Measurements from ENCODE around the gene PTPRN2.

The PTPRN2 gene

DNA sequence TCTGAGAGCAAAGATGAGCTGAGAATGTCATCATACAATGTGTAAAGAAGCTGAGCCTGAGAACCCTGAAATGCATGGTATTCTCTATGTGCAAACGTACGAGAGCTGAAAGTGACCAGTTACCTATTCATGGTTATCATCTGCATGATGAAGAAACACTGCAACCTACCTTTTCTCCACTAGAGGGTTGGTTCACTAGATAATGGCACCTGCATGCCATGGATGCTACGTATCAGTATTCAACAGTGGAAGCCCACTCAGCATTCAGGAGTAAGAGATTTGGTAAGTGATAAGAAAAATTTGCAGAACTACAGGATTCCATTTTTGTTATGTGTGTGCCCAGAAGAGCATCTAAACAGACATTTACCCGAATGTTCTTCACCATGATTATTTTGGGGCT lies 145.4 kb downstream of the PTPRN2 start:
- Histone ChIP-seq H3K27me3 (ENCODE audit: control insufficient read depth, insufficient read depth, low read length) (no peaks in the 10 kb centered on the region), H3K4me1 (no peaks in the 10 kb centered on the region), H3K9ac (no peak overlapping the region), H3K9me3 (ENCODE audit: control insufficient read depth, low read length) (no peaks in the 10 kb centered on the region), H2AFZ (no peak overlapping the region), H3K79me2 (peaks cover 3% of the 10 kb centered on the region), H3K36me3 (ENCODE audit: control insufficient read depth, insufficient read depth, low read length) (no peaks in the 10 kb centered on the region), H3K4me3 (ENCODE audit: low read depth, low read length) (no peak overlapping the region), H3K4me2 (ENCODE audit: low read length) (no peak overlapping the region), H3K27ac (no peak overlapping the region)
- TF ChIP-seq, protein P1, sequence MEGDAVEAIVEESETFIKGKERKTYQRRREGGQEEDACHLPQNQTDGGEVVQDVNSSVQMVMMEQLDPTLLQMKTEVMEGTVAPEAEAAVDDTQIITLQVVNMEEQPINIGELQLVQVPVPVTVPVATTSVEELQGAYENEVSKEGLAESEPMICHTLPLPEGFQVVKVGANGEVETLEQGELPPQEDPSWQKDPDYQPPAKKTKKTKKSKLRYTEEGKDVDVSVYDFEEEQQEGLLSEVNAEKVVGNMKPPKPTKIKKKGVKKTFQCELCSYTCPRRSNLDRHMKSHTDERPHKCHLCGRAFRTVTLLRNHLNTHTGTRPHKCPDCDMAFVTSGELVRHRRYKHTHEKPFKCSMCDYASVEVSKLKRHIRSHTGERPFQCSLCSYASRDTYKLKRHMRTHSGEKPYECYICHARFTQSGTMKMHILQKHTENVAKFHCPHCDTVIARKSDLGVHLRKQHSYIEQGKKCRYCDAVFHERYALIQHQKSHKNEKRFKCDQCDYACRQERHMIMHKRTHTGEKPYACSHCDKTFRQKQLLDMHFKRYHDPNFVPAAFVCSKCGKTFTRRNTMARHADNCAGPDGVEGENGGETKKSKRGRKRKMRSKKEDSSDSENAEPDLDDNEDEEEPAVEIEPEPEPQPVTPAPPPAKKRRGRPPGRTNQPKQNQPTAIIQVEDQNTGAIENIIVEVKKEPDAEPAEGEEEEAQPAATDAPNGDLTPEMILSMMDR (IDR thresholded peaks at IDR 0.05), result peak; percentile 10

DNA sequence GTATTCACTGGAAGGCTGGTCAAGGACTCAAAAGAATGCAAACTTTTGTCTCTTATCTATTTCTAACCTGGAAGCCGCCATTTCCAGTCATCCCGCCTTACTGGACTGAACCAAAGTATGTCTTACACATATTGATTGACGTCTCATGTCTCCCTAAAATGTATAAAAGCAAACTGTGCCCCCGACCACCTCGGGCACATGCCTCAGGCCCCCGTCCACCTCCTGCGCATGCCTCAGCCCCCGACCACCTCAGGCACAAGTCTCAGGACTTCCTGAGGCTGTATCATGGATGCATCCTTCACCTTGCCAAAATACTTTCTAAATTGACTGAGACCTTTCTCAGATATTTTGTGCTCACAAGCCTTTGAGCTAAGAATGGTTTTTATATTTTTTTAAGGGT lies 148.6 kb downstream of the PTPRN2 start:
- Histone ChIP-seq H2AFZ (no peak overlapping the region), H3K9me3 (ENCODE audit: control insufficient read depth, low read length) (no peaks in the 10 kb centered on the region), H3K27me3 (ENCODE audit: control insufficient read depth, insufficient read depth, low read length) (no peaks in the 10 kb centered on the region), H3K79me2 (peaks cover 6% of the 10 kb centered on the region), H3K4me3 (ENCODE audit: low read depth, low read length) (no peak overlapping the region), H3K4me2 (ENCODE audit: low read length) (no peak overlapping the region), H3K36me3 (ENCODE audit: control insufficient read depth, insufficient read depth, low read length) (no peaks in the 10 kb centered on the region), H3K4me1 (no peaks in the 10 kb centered on the region), H3K9ac (no peak overlapping the region), H3K27ac (no peak overlapping the region)
- TF ChIP-seq, protein P1 (IDR thresholded peaks at IDR 0.05), result no peak

DNA sequence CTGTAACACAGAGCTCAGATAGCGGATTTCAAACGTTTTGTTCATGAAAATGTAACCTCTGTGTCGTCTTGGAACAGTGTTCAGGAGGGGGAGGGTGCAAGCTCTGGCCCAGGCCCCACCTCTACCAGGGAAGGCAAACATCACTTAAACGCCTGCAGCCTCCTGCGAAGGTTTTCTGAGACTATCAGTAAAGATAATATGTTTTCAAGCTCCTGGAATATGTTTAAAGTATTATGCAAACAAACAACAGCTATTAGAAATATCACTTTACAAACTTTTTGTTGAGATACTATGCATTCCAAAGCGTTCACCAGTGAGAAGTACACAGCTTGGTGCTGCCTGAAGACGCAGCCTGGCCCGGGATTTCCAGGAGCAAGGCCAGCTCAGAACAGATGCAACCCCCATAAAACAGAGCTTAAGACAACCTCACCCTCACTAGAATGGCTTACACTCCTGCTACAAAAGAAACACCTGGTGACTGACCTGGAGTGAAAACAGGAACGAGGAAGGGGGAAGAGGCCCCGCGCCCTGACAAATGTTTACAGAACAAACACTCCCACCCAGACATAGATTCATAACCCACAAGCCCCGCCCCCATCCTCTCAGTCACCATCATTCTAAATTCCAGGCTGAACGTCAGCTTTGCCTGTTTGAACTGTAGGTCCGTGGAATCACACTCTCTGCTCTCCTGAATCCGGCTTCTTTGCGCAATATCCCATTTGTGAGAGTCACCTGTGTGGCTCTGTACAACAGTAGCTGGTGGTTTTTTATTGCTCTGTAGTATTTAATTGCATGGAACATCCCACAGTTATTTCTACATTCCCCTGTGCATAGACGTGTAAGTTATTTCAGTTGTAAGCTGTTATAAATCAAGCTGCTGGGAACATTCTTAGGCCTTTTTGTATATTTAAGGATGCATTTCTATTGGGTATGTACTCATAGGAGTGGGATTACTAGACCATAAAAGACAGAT lies 155.0 kb downstream of the PTPRN2 start:
- Histone ChIP-seq H3K4me1 (no peaks in the 10 kb centered on the region), H2AFZ (no peak overlapping the region), H3K27me3 (ENCODE audit: control insufficient read depth, insufficient read depth, low read length) (peaks cover 3% of the 10 kb centered on the region), H3K9ac (no peak overlapping the region), H3K9me3 (ENCODE audit: control insufficient read depth, low read length) (no peaks in the 10 kb centered on the region), H3K4me2 (ENCODE audit: low read length) (no peak overlapping the region), H3K36me3 (ENCODE audit: control insufficient read depth, insufficient read depth, low read length) (no peaks in the 10 kb centered on the region), H3K4me3 (ENCODE audit: low read depth, low read length) (no peak overlapping the region), H3K27ac (no peak overlapping the region), H3K79me2 (peaks cover 2% of the 10 kb centered on the region)
- TF ChIP-seq, protein P1 (IDR thresholded peaks at IDR 0.05), result no peak

DNA sequence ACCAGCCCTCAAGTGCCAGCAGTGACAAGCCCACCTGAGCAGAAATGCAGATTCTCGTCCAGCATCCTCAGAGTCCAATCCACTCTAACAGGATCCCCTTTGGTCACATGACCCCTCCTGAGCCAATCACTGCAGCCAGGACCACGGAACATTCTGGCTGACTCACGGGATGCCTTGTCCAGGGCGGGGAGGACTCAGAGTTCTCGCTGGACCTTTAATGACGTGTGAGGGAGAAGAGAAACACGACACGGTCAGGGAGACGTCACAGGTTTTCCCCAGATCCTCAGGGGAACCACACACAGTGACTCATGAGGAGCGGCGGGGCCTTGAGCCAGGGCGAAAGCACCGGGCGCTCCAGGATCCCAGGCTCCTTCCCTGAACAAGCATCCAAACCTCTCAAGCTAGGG lies 155.7 kb downstream of the PTPRN2 start:
- Histone ChIP-seq H3K27ac (no peak overlapping the region), H3K9ac (no peak overlapping the region), H3K4me3 (ENCODE audit: low read depth, low read length) (no peak overlapping the region)

More for the DNA sequence above, 155.7 kb downstream of the PTPRN2 start:
- H3K9me3 ChIP-seq (ENCODE audit: control insufficient read depth, low read length), result no peaks in the 10 kb centered on the region
- H3K79me2 ChIP-seq, result peaks cover 2% of the 10 kb centered on the region
- H2AFZ ChIP-seq, result no peak overlapping the region
- no peaks in the 10 kb centered on the region for H3K4me1 ChIP-seq
- no peak overlapping the region for H3K4me2 ChIP-seq (ENCODE audit: low read length)
- TF ChIP-seq, protein P1 (IDR thresholded peaks at IDR 0.05), result no peak
- no peaks in the 10 kb centered on the region for H3K36me3 ChIP-seq (ENCODE audit: control insufficient read depth, insufficient read depth, low read length)
- H3K27me3 ChIP-seq (ENCODE audit: control insufficient read depth, insufficient read depth, low read length), result peaks cover 3% of the 10 kb centered on the region

Measured in parathyroid adenoma (tissue), 2 donors.